Trophoblast cell (in vitro differentiated cells and primary cell): Measurements from ENCODE around the gene PFN4.
"Not testable (repeated sequence)": the region's sequence is repeated elsewhere in the genome, so short reads cannot be mapped to it uniquely, and the experiment has no call there.

Experiments used
- DNase-seq, 2 donors: peaks; one replicate each; pipeline ENCODE4 v3.0.0-alpha.2; 2016
- H2AFZ ChIP-seq: 2 replicates; pipeline ENCODE4 v1.6.1; 2013; ENCODE audit warnings: low read length, moderate library complexity, mild to moderate bottlenecking; ENCODE audit not compliant: insufficient read depth, poor library complexity
- H2AK5ac ChIP-seq: 2 replicates; pipeline ENCODE4 v1.6.1; 2013; ENCODE audit warnings: mild to moderate bottlenecking, low read length
- H2BK120ac ChIP-seq: 2 replicates; pipeline ENCODE4 v1.6.1; 2013; ENCODE audit warnings: low read length, mild to moderate bottlenecking, moderate library complexity; ENCODE audit not compliant: insufficient read depth, poor library complexity
- H2BK12ac ChIP-seq: 2 replicates; pipeline ENCODE4 v1.6.1; 2013; ENCODE audit warnings: mild to moderate bottlenecking, low read length, moderate library complexity
- H2BK5ac ChIP-seq: 2 replicates; pipeline ENCODE4 v1.6.1; 2013; ENCODE audit warnings: low read length, low read depth, moderate library complexity, mild to moderate bottlenecking; ENCODE audit not compliant: poor library complexity
- H3K14ac ChIP-seq: 2 replicates; pipeline ENCODE4 v1.6.1; 2013; ENCODE audit warnings: mild to moderate bottlenecking, low read length
- H3K18ac ChIP-seq: 2 replicates; pipeline ENCODE4 v1.6.1; 2013; ENCODE audit warnings: mild to moderate bottlenecking, low read length
- H3K23ac ChIP-seq: 2 replicates; pipeline ENCODE4 v1.6.1; 2013; ENCODE audit warnings: low read length
- H3K27ac ChIP-seq: 2 replicates; pipeline ENCODE4 v1.5.1; 2013; ENCODE audit warnings: low read depth, mild to moderate bottlenecking, inconsistent platforms, low read length, moderate library complexity
- H3K27me3 ChIP-seq: 2 replicates; pipeline ENCODE4 v1.6.1; 2013; ENCODE audit warnings: inconsistent platforms, mild to moderate bottlenecking, low read length, moderate library complexity; ENCODE audit not compliant: insufficient read depth
- H3K36me3 ChIP-seq, 2 experiments: 1 replicate in 1 of 2; 2 replicates in 1 of 2; pipeline ENCODE4 v1.6.1; 2013; ENCODE audit warnings: low read length in 2 of 2, mild to moderate bottlenecking in 2 of 2, moderate library complexity in 1 of 2; ENCODE audit not compliant: insufficient read depth in 2 of 2, control insufficient read depth in 1 of 2
- H3K4ac ChIP-seq: 2 replicates; pipeline ENCODE4 v1.6.1; 2013; ENCODE audit warnings: low read depth, mild to moderate bottlenecking, low read length, moderate library complexity
- H3K4me1 ChIP-seq, 2 experiments: 1 replicate in 1 of 2; 2 replicates in 1 of 2; pipeline ENCODE4 v1.6.1; 2013; ENCODE audit warnings: low read length in 2 of 2, mild to moderate bottlenecking in 2 of 2, moderate library complexity in 1 of 2; ENCODE audit not compliant: insufficient read depth in 2 of 2, control insufficient read depth in 1 of 2
- H3K4me2 ChIP-seq: 2 replicates; pipeline ENCODE4 v1.6.1; 2013; ENCODE audit warnings: inconsistent platforms, mild to moderate bottlenecking, low read length, moderate library complexity
- H3K4me3 ChIP-seq: 2 replicates; pipeline ENCODE4 v1.5.1; 2013; ENCODE audit warnings: mild to moderate bottlenecking, low read depth, low read length, inconsistent platforms
- H3K79me1 ChIP-seq: one replicate; pipeline ENCODE4 v1.6.1; 2013; ENCODE audit warnings: low read length
- H3K79me2 ChIP-seq: 2 replicates; pipeline ENCODE4 v1.6.1; 2013; ENCODE audit warnings: low read length, mild to moderate bottlenecking; ENCODE audit not compliant: control insufficient read depth, insufficient read depth, poor library complexity
- H3K9ac ChIP-seq: 2 replicates; pipeline ENCODE4 v1.6.1; 2013; ENCODE audit warnings: mild to moderate bottlenecking, low read length
- H3K9me3 ChIP-seq: 2 replicates; pipeline ENCODE4 v1.6.1; 2013; ENCODE audit warnings: low read depth, mild to moderate bottlenecking, control low read depth, inconsistent platforms, low read length; ENCODE audit not compliant: insufficient read depth
- H4K12ac ChIP-seq: 2 replicates; pipeline ENCODE4 v1.6.1; 2013; ENCODE audit warnings: low read depth, mild to moderate bottlenecking, low read length, moderate library complexity
- H4K8ac ChIP-seq: 2 replicates; pipeline ENCODE4 v1.6.1; 2013; ENCODE audit warnings: low read depth, mild to moderate bottlenecking, low read length, moderate library complexity
- H4K91ac ChIP-seq: one replicate; pipeline ENCODE4 v1.6.1; 2013; ENCODE audit warnings: low read depth, mild to moderate bottlenecking, low read length, moderate library complexity
- WGBS: extraction: QIAGEN DNeasy Blood & Tissue Kit; methylation state at CpG from one replicate; pipeline ENCODE4 v1.1.7; 2013; ENCODE audit warnings: missing lambda C conversion rate; ENCODE audit not compliant: insufficient read length, insufficient coverage; ENCODE audit errors: extremely low coverage; 5-methylcytosine and 5-hydroxymethylcytosine counted together

PFN4 gene

DNA sequence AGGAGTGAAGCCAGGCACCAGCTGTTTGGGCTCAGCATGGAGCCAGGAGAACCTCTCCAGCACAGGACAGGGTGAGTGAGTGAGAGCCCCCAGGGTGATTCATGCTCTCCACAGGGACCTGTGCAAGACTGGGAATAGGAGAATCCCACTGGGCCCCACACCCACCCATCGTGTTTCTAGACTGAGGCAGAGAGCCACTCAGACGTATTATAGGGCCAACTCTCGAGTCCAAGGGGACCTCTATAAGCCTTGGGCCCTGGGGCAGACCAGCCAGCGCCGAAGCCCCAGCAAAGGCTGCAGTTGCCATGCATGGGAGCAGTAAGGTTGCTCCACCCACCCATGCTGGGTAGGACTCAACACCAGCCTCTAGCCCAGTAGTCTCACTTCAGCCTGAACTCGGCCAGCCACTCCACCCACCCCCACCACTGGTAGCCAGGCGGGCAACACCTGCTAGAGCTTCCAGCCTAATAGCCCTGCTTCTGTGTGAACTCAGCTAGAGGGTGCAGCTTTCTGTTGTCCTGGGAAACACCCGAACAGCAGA is 19.0 kb downstream of the PFN4 start:
- Histone ChIP-seq H4K12ac (no peak overlapping the region), H3K14ac (no peak overlapping the region), H3K79me1 (no peaks in the 10 kb centered on the region), H3K36me3 (no peaks in the 10 kb centered on the region), H2BK12ac (no peak overlapping the region), H3K27me3 (no peaks in the 10 kb centered on the region), H3K4me3 (no peak overlapping the region), H4K8ac (no peak overlapping the region), H4K91ac (no peak overlapping the region), H3K4me1 (no peaks in the 10 kb centered on the region), H2BK5ac (no peak overlapping the region), H2AFZ (no peak overlapping the region), H3K18ac (no peak overlapping the region), H2BK120ac (no peak overlapping the region), H3K4me2 (no peak overlapping the region), H3K4ac (no peak overlapping the region), H2AK5ac (no peak overlapping the region), H3K23ac (no peak overlapping the region), H3K9ac (no peak overlapping the region), H3K27ac (no peak overlapping the region), H3K79me2 (no peaks in the 10 kb centered on the region), H3K9me3 (peaks cover 2% of the 10 kb centered on the region)
- DNase-seq, result no peak
- WGBS, result no CpG with 5 or more reads among the region's 8 CpGs

DNA sequence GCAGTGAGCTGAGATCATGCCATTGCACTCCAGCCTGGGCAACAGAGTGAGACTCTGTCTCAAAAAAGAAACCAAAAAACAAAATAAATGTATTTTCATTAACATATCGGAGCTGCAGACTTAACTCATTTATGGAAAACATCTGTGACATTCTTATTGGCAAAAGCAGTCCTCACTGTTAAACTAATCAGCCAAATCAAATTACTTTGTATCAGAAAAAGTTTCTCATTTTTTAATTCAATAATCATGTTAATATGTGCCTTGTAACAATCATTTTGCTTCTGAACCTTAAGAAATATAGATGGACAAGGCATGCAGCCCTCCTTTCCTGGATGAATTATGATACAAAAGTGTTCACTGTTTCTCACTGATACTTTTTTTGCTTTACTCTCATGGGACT is 20.5 kb downstream of the PFN4 start:
- DNase-seq, result no peak
- H3K79me2 ChIP-seq, result no peaks in the 10 kb centered on the region
- no peak overlapping the region for H3K23ac ChIP-seq
- H2BK12ac ChIP-seq, result no peak overlapping the region
- no peak overlapping the region for H2BK5ac ChIP-seq
- H3K4me1 ChIP-seq, result no peaks in the 10 kb centered on the region
- no peak overlapping the region for H4K91ac ChIP-seq
- H3K4ac ChIP-seq, result no peak overlapping the region
- no peak overlapping the region for H3K18ac ChIP-seq
- H4K8ac ChIP-seq, result no peak overlapping the region
- H3K14ac ChIP-seq, result no peak overlapping the region
- no peak overlapping the region for H2BK120ac ChIP-seq
- H2AK5ac ChIP-seq, result no peak overlapping the region
- no peak overlapping the region for H3K4me2 ChIP-seq
- H3K79me1 ChIP-seq, result no peaks in the 10 kb centered on the region
- whole genome bisulfite sequencing, result no CpG with 5 or more reads among the region's 1 CpG
- H3K27ac ChIP-seq, result no peak overlapping the region
- no peak overlapping the region for H2AFZ ChIP-seq
- no peaks in the 10 kb centered on the region for H3K27me3 ChIP-seq
- H3K36me3 ChIP-seq, result no peaks in the 10 kb centered on the region
- H4K12ac ChIP-seq, result no peak overlapping the region
- no peak overlapping the region for H3K9ac ChIP-seq
- H3K4me3 ChIP-seq, result no peak overlapping the region
- H3K9me3 ChIP-seq, result peaks cover 2% of the 10 kb centered on the region

DNA sequence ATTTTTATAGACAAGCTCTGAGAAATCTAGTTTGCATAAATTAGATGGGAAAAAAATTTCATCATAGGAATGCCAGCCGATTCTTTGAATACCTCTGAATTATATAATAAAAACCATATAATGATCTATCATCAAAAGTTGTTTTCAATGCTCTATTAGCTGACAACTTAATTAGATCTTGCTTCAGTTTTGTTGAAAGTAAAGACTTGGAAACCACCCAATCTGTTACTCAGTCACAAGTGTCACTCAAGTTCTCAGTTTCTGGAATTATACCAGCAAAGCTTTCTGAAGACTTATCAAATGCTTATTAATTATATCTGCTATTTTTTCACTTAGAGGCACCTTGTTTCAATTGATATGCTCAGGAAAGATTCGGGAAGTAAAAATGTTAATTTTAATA is 21.1 kb downstream of the PFN4 start:
- no peak overlapping the region for H4K8ac ChIP-seq
- no peak overlapping the region for H3K4ac ChIP-seq
- no peaks in the 10 kb centered on the region for H3K36me3 ChIP-seq
- H3K14ac ChIP-seq, result no peak overlapping the region
- H2AFZ ChIP-seq, result no peak overlapping the region
- H3K27me3 ChIP-seq, result no peaks in the 10 kb centered on the region
- no peak overlapping the region for H4K12ac ChIP-seq
- WGBS, result no CpG with 5 or more reads among the region's 2 CpGs
- no peak overlapping the region for H2BK120ac ChIP-seq
- H2BK5ac ChIP-seq, result no peak overlapping the region
- peaks cover 2% of the 10 kb centered on the region for H3K9me3 ChIP-seq
- no peak overlapping the region for H2AK5ac ChIP-seq
- no peak overlapping the region for H3K27ac ChIP-seq
- no peak overlapping the region for H3K18ac ChIP-seq
- no peak overlapping the region for H3K9ac ChIP-seq
- no peaks in the 10 kb centered on the region for H3K4me1 ChIP-seq
- no peak overlapping the region for H3K23ac ChIP-seq
- H3K4me3 ChIP-seq, result no peak overlapping the region
- no peaks in the 10 kb centered on the region for H3K79me2 ChIP-seq
- no peak overlapping the region for H4K91ac ChIP-seq
- no peak overlapping the region for H2BK12ac ChIP-seq
- no peak overlapping the region for H3K4me2 ChIP-seq
- no peaks in the 10 kb centered on the region for H3K79me1 ChIP-seq
- no peak for DNase-seq

DNA sequence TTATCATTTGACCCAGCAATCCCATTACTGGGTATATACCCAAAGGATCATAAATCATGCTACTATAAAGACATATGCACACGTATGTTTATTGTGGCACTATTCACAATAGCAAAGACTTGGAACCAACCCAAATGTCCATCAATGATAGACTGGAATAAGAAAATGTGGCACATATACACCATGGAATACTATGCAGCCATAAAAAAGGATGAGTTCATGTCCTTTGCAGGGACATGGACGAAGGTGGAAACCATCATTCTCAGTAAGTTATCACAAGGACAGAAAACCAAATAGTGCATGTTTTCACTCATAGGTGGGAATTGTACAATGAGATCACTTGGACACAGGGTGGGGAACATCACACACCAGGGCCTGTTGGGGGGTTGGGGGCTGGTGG is 22.4 kb downstream of the PFN4 start:
- H3K4ac ChIP-seq, H3K79me2 ChIP-seq, H3K14ac ChIP-seq, H3K36me3 ChIP-seq, H4K8ac ChIP-seq, H2AFZ ChIP-seq, H3K9me3 ChIP-seq, H3K27me3 ChIP-seq, H2BK5ac ChIP-seq, H2BK120ac ChIP-seq, H3K79me1 ChIP-seq, H4K91ac ChIP-seq, DNase-seq, H3K18ac ChIP-seq, H3K9ac ChIP-seq, H2BK12ac ChIP-seq, H3K4me3 ChIP-seq, H4K12ac ChIP-seq, H2AK5ac ChIP-seq, H3K23ac ChIP-seq, H3K27ac ChIP-seq, H3K4me1 ChIP-seq, H3K4me2 ChIP-seq: not testable (repeated sequence)
- whole genome bisulfite sequencing, result no CpG with 5 or more reads among the region's 2 CpGs
